Hepatocyte (in vitro differentiated cells): Measurements from ENCODE around the gene AMIGO1. TPM values are rescaled to one million over a fixed set of nuclear protein-coding genes. Genes with fewer than 3 reads are reported as not detected.

ENCODE experiments used
- DNase-seq: peaks from one replicate; pipeline ENCODE4 v3.0.0-alpha.2; 2016; ENCODE audit warnings: low spot score
- H2AFZ ChIP-seq: fragments of 200-600 bp; sonication (generic); 2 replicates; pipeline ENCODE4 v1.6.0; 2016; ENCODE audit warnings: antibody characterized with exemption, mild to moderate bottlenecking
- H3K27ac ChIP-seq: fragments of 200-600 bp; sonication (generic); 2 replicates; pipeline ENCODE4 v1.5.1; 2016; ENCODE audit warnings: mild to moderate bottlenecking
- H3K27me3 ChIP-seq: fragments of 200-600 bp; sonication (generic); 2 replicates; pipeline ENCODE4 v1.6.1; 2016
- H3K36me3 ChIP-seq: fragments of 200-600 bp; sonication (generic); replicated peaks from 2 replicates; pipeline ENCODE4 v1.5.1; 2016; ENCODE audit warnings: low read depth; ENCODE audit not compliant: insufficient read depth
- H3K4me1 ChIP-seq: fragments of 200-600 bp; sonication (generic); 2 replicates; pipeline ENCODE4 v1.5.1; 2016; ENCODE audit warnings: mild to moderate bottlenecking, moderate library complexity; ENCODE audit not compliant: insufficient read depth
- H3K4me2 ChIP-seq: fragments of 200-600 bp; sonication (generic); 2 replicates; pipeline ENCODE4 v1.6.0; 2016
- H3K4me3 ChIP-seq: fragments of 200-600 bp; sonication (generic); 2 replicates; pipeline ENCODE4 v1.5.1; 2016; ENCODE audit warnings: mild to moderate bottlenecking
- H3K79me2 ChIP-seq: fragments of 200-600 bp; sonication (generic); 2 replicates; pipeline ENCODE4 v1.6.0; 2017; ENCODE audit warnings: mild to moderate bottlenecking
- H3K9me2 ChIP-seq: fragments of 200-600 bp; sonication (generic); replicated peaks from 2 replicates; pipeline ENCODE4 v1.6.0; 2017; ENCODE audit warnings: mild to moderate bottlenecking; ENCODE audit not compliant: insufficient read depth
- H3K9me3 ChIP-seq: fragments of 200-600 bp; sonication (generic); 2 replicates; pipeline ENCODE4 v1.5.1; 2016; ENCODE audit warnings: low read depth, mild to moderate bottlenecking
- H4K20me1 ChIP-seq: fragments of 200-600 bp; sonication (generic); 2 replicates; pipeline ENCODE4 v1.6.0; 2016; ENCODE audit warnings: mild to moderate bottlenecking; ENCODE audit not compliant: insufficient read depth, poor library complexity, severe bottlenecking
- CTCF ChIP-seq: fragments of 200-600 bp; sonication (generic); IDR thresholded peaks from 2 replicates; pipeline ENCODE4 v1.5.1; 2016; ENCODE audit warnings: antibody characterized with exemption, mild to moderate bottlenecking; ENCODE audit not compliant: poor library complexity
- EZH2 ChIP-seq: fragments of 200-600 bp; sonication (generic); IDR thresholded peaks from 2 replicates; pipeline ENCODE4 v1.6.1; 2016; ENCODE audit warnings: antibody characterized with exemption, mild to moderate bottlenecking, borderline replicate concordance
- EZH2phosphoT487 ChIP-seq: fragments of 200-600 bp; sonication (generic); IDR thresholded peaks from one replicate; pipeline ENCODE4 v1.6.1; 2018; ENCODE audit warnings: antibody characterized with exemption, mild to moderate bottlenecking, low read depth, moderate library complexity; ENCODE audit not compliant: unreplicated experiment, severe bottlenecking
- WGBS: methylation state at CpG from one replicate; pipeline ENCODE4 v1.1.6; 2016; ENCODE audit warnings: low lambda C conversion rate; ENCODE audit errors: missing lambda C conversion rate; 5-methylcytosine and 5-hydroxymethylcytosine counted together
- polyA plus RNA-seq: library from polyadenylated mRNA; unstranded; fragments of >200 nt; fragmentation: Nextera tagmentation; extraction: Ambion mirVana; gene quantifications from 2 replicates; pipeline ENCODE4 v1.2.1, GENCODE V29; 2016
- total RNA-seq: library from RNA; depleted of rRNA; stranded (reverse); fragments of >200 nt; gene quantifications from 2 replicates; pipeline ENCODE4 v1.2.3, GENCODE V29; 2014

Gene AMIGO1
- total and polyA plus RNA-seq, 2 experiments from 2014 or later: 2.0 to 4.1 TPM

DNA sequence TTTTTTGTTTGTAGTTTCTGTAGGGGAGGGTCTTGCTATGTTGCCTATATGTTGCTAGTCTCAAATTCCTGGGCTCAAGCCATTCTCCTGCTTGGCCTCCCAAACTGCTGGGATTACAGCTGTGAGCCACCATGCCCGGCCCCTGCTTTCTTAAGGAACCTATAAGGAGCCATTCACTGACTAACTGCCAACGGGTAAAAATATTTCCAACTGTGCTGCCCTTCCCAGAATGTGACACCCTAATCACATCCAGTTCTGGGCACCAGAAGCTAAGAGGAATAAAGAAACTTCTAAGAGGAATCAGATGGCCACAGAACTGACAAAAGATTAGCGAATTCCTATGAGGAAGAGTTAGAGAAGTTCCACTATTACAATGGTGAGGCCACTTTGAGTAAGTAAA is 36.7 kb downstream of the AMIGO1 start:
- Histone ChIP-seq H3K9me2 (no peaks in the 10 kb centered on the region), H3K4me3 (no peak overlapping the region), H3K36me3 (no peaks in the 10 kb centered on the region), H3K4me1 (no peaks in the 10 kb centered on the region), H3K27me3 (peaks cover 54% of the 10 kb centered on the region), H4K20me1 (no peaks in the 10 kb centered on the region), H3K27ac (no peak overlapping the region), H3K79me2 (no peaks in the 10 kb centered on the region), H3K9me3 (no peaks in the 10 kb centered on the region), H2AFZ (no peak overlapping the region), H3K4me2 (no peak overlapping the region)
- no peak for DNase-seq
- TF ChIP-seq CTCF: no peak
- TF ChIP-seq EZH2: no peak
- no peak for TF ChIP-seq EZH2phosphoT487
- 57% methylated on average over 3 of the region's 3 CpGs for WGBS

GRCh38 chr1:109470245-109470644 is 39.3 kb downstream of the AMIGO1 start:
- WGBS: 61% methylated on average over 6 of the region's 6 CpGs
- no peaks in the 10 kb centered on the region for H3K9me3 ChIP-seq
- H3K79me2 ChIP-seq: no peaks in the 10 kb centered on the region
- DNase-seq: no peak
- H3K4me3 ChIP-seq: no peak overlapping the region
- H3K36me3 ChIP-seq: no peaks in the 10 kb centered on the region
- TF ChIP-seq CTCF: no peak
- no peak for TF ChIP-seq EZH2phosphoT487
- no peak for TF ChIP-seq EZH2
- no peak overlapping the region for H3K4me2 ChIP-seq
- H2AFZ ChIP-seq: no peak overlapping the region
- no peaks in the 10 kb centered on the region for H4K20me1 ChIP-seq
- H3K27ac ChIP-seq: no peak overlapping the region
- H3K4me1 ChIP-seq: peaks cover 4% of the 10 kb centered on the region
- peaks cover 76% of the 10 kb centered on the region for H3K27me3 ChIP-seq
- H3K9me2 ChIP-seq: no peaks in the 10 kb centered on the region

GRCh38 chr1:109468903-109469302 is 40.6 kb downstream of the AMIGO1 start:
- no peaks in the 10 kb centered on the region for H3K9me3 ChIP-seq
- DNase-seq: no peak
- no peaks in the 10 kb centered on the region for H3K9me2 ChIP-seq
- H2AFZ ChIP-seq: no peak overlapping the region
- no peaks in the 10 kb centered on the region for H3K36me3 ChIP-seq
- peaks cover 4% of the 10 kb centered on the region for H3K4me1 ChIP-seq
- H3K4me3 ChIP-seq: no peak overlapping the region
- 23% methylated on average over 2 of the region's 2 CpGs for WGBS
- no peak overlapping the region for H3K4me2 ChIP-seq
- TF ChIP-seq CTCF: no peak
- TF ChIP-seq EZH2phosphoT487: no peak
- no peak for TF ChIP-seq EZH2
- H3K27ac ChIP-seq: no peak overlapping the region
- H3K79me2 ChIP-seq: no peaks in the 10 kb centered on the region
- H4K20me1 ChIP-seq: no peaks in the 10 kb centered on the region
- peaks cover 85% of the 10 kb centered on the region for H3K27me3 ChIP-seq

DNA sequence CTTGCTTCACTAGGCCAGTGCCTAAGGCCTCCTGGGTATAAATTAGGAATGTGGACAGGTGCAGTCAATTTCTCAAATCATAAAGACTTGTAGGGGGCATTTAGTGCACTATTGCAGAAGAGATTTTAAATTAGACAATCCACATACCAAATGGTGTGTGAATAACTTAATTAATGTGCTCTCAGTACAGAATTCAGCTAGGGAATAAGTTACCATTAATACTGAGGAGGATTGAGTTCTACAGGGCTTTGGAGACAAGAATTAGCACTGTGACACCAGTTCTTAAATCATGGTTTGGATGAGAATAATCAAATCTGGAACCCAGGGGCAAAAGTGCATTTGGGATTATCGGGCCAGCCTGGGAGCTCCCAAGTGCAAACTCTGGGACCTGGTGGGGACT is 41.5 kb downstream of the AMIGO1 start:
- no peak overlapping the region for H3K27ac ChIP-seq
- H3K4me2 ChIP-seq: no peak overlapping the region
- no peak for DNase-seq
- WGBS: 80% methylated on average over 1 of the region's 1 CpG
- peaks cover 93% of the 10 kb centered on the region for H3K27me3 ChIP-seq
- no peak for TF ChIP-seq CTCF
- no peak for TF ChIP-seq EZH2phosphoT487
- TF ChIP-seq EZH2: no peak
- H3K9me2 ChIP-seq: no peaks in the 10 kb centered on the region
- H2AFZ ChIP-seq: no peak overlapping the region
- no peaks in the 10 kb centered on the region for H4K20me1 ChIP-seq
- H3K79me2 ChIP-seq: no peaks in the 10 kb centered on the region
- no peaks in the 10 kb centered on the region for H3K9me3 ChIP-seq
- H3K36me3 ChIP-seq: no peaks in the 10 kb centered on the region
- H3K4me3 ChIP-seq: no peak overlapping the region
- H3K4me1 ChIP-seq: peaks cover 4% of the 10 kb centered on the region
